Activated T-cell treated with anti-CD3 and anti-CD28 coated beads, Interleukin-2, amount 50 U/mL, for 72 hours (primary cell): Measurements from ENCODE around the gene NRF1. TPM values are rescaled to one million over a fixed set of nuclear protein-coding genes. Genes with fewer than 3 reads are reported as not detected.
"Not testable (repeated sequence)": the region's sequence is repeated elsewhere in the genome, so short reads cannot be mapped to it uniquely, and the experiment has no call there.

ENCODE experiments used
- ATAC-seq, 2 donors: fragments of 150-1000 bp; cut with Tn5 transposase; replicated peaks in 1 of 2; 2 replicates each; pipeline ENCODE4 v1.10.0; 2021; ENCODE audit warnings: moderate library complexity in 2 of 2, mild to moderate bottlenecking in 1 of 2
- DNase-seq, 2 donors: peaks; one replicate each; pipeline ENCODE4 v3.0.0; 2021 to 2022; ENCODE audit warnings: mixed read lengths in 1 of 2
- H3K27ac Mint-ChIP-seq: one replicate; pipeline ENCODE4 v1.8.0; 2022; ENCODE audit warnings: mild to moderate bottlenecking, moderate library complexity, mixed read lengths
- H3K27me3 Mint-ChIP-seq: one replicate; pipeline ENCODE4 v1.8.0; 2022; ENCODE audit warnings: low read depth, mixed read lengths
- H3K36me3 Mint-ChIP-seq, 2 donors: one replicate each; pipeline ENCODE4 v1.8.0; 2022; ENCODE audit warnings: mixed read lengths in 2 of 2, mild to moderate bottlenecking in 1 of 2; ENCODE audit not compliant: insufficient read depth in 2 of 2
- H3K4me1 Mint-ChIP-seq: one replicate; pipeline ENCODE4 v1.8.0; 2022; ENCODE audit warnings: low read depth, mixed read lengths
- H3K4me3 Mint-ChIP-seq, 2 donors: one replicate each; pipeline ENCODE4 v1.8.0; 2022; ENCODE audit warnings: mild to moderate bottlenecking in 2 of 2, mixed read lengths in 2 of 2, moderate library complexity in 2 of 2
- H3K9me3 Mint-ChIP-seq, 2 donors: one replicate each; pipeline ENCODE4 v1.8.0; 2022; ENCODE audit warnings: mixed read lengths in 2 of 2
- total RNA-seq, 2 donors: library from RNA; stranded (reverse); gene quantifications; one replicate each; pipeline ENCODE4 v1.2.3, GENCODE V29; 2022

Gene NRF1
- total RNA-seq, 2 donors from 2014 or later: 22.1 to 25.1 TPM

DNA sequence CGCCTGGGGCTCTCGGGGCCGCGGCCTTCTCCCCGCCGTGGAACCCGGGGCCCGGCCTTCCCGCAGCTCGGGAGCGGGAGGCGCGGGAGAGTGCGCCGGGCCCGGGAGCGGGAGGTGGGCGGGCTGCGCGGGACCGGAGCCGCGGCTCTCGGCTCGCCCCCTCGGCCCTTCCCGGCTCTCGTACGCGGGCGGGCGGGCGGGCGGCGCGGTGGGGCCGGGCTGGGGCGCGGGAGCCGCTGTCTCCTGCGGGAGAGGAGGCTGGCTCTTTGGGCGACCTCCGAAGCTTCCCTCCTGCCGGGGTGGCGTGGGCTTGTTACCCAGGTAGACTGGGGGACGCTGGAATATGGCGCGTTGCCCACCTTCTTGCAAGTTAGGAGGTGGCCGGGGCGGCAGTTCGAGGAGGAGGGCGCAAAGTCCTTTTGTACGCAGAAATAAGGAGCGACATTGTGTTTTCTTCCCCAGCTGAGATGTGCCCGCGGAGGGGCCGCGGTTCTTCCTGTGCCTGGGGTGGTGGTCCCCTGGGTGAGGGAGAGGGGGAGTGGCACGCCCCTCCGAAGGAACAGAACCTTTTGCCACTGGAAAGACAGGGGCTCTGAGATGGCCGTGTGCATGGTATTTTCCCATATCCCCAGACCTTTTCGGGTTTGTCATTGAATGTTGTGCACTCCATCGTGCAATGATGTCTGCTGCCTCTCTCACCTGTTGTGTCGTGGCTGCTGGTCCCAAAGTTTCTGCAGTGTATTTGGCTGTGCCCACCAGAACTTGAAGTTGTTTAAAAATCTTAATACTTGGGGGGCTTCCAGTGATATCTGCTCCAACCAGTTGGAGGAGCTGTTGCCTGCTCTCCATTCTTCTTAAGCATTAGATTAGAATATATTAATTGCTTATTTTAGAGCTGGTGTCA lies 844 bp downstream of the NRF1 start:
- H3K36me3 Mint-ChIP-seq: peaks cover 8% of the 10 kb centered on the region in 2 donors
- no peaks in the 10 kb centered on the region for H3K27me3 Mint-ChIP-seq
- ATAC-seq: peak; percentile 18 to 25
- no peaks in the 10 kb centered on the region for H3K9me3 Mint-ChIP-seq
- DNase-seq: peak; percentile 35 to 43
- peak overlapping the region; percentile 95 for H3K27ac Mint-ChIP-seq
- H3K4me3 Mint-ChIP-seq: peak overlapping the region; percentile 87 to 97
- H3K4me1 Mint-ChIP-seq: peaks cover 72% of the 10 kb centered on the region

DNA sequence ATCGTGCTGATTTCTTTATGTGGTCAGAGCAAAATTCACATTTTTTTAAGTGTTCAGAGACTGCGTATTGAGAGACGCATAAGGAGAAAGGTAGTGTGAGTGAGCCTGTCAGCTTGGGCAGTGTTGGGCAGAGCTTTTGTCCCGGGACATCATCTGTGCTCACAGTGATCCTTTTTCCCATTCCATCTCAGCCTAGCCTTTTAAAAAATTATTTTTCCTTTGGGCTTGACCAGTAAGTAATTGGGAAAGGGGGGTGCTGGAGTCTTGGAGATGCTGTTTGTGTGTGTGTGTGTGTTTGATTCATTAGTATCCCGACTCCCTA lies 1.5 kb downstream of the NRF1 start:
- no peaks in the 10 kb centered on the region for H3K27me3 Mint-ChIP-seq
- no peak for ATAC-seq
- H3K36me3 Mint-ChIP-seq: peaks cover 8 to 9% of the 10 kb centered on the region in 2 donors
- peak overlapping the region; percentile 87 to 97 for H3K4me3 Mint-ChIP-seq
- peaks cover 72% of the 10 kb centered on the region for H3K4me1 Mint-ChIP-seq
- peak overlapping the region; percentile 95 for H3K27ac Mint-ChIP-seq
- DNase-seq: no peak
- H3K9me3 Mint-ChIP-seq: no peaks in the 10 kb centered on the region

DNA sequence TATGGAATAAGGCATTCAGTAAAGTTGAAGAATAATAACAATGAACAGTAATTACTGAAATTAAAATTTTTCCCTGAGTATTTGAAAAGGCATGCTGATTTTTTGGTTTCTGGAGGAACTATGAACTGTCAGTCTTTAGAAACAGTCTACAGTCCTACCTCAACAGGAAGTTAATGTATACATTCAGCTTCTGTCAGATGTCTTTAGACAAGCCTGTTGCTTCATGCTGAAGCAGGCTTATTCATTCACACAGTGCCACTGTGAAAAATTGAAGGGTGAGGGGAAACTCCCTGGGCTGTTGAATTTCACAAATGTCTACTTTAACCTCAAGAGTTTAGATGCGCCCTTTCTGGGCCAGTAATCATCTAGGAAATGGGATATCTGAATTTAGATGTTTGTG lies 3.5 kb downstream of the NRF1 start:
- peaks cover 68% of the 10 kb centered on the region for H3K4me1 Mint-ChIP-seq
- DNase-seq: peak; percentile 36 to 47
- ATAC-seq: peak; percentile 39 to 50
- H3K27ac Mint-ChIP-seq: peak overlapping the region; percentile 36
- H3K9me3 Mint-ChIP-seq: no peaks in the 10 kb centered on the region
- peaks cover 7 to 8% of the 10 kb centered on the region in 2 donors for H3K36me3 Mint-ChIP-seq
- peak overlapping the region; percentile 20 to 57 for H3K4me3 Mint-ChIP-seq
- no peaks in the 10 kb centered on the region for H3K27me3 Mint-ChIP-seq

DNA sequence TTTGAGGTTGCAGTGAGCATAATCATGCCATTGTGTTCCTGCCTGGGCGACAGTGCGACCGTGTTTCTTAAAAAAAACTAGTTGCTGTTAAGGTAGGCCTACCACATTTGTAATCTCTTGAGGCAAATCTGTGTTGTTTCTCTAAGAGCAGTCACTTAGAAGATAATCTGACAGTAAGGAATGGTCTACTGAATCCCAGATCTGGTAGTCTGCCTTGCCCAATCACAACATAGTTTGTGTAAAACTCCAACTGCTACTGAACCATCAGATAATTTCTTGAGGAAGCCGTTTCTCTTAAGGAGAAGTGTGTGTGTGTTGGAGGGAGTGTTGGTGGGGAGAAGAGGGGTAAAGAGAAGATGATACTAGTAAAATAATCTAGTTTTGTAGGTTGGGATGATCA lies 5.0 kb downstream of the NRF1 start:
- no peaks in the 10 kb centered on the region for H3K27me3 Mint-ChIP-seq
- peaks cover 5 to 8% of the 10 kb centered on the region in 2 donors for H3K36me3 Mint-ChIP-seq
- peak overlapping the region; percentile 0 to 58 for H3K4me3 Mint-ChIP-seq
- no peak for ATAC-seq
- peaks cover 71% of the 10 kb centered on the region for H3K4me1 Mint-ChIP-seq
- peak overlapping the region; percentile 56 for H3K27ac Mint-ChIP-seq
- H3K9me3 Mint-ChIP-seq: no peaks in the 10 kb centered on the region
- DNase-seq: no peak

DNA sequence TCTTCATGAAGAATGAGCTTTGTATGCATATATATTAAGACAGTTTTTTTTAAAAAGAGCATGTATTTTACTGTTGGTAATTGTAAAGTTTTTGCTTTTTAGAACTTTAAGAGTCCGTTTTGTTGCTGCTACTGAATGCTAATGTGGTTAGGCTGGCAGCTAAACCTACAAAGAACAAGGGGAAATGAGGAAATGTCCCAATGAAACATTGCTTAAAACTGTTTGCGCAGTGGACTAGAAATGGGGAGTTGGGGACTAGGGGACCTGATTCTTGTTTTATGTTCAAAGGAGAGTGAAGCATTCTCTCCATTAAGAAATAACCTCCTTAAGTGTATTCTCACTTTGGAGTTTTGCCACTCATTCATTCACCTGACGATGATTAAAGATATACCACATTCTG lies 5.7 kb downstream of the NRF1 start:
- H3K36me3 Mint-ChIP-seq: peaks cover 5 to 8% of the 10 kb centered on the region in 2 donors
- ATAC-seq: no peak
- peaks cover 71% of the 10 kb centered on the region for H3K4me1 Mint-ChIP-seq
- no peaks in the 10 kb centered on the region for H3K9me3 Mint-ChIP-seq
- DNase-seq: no peak
- no peak overlapping the region for H3K27ac Mint-ChIP-seq
- H3K4me3 Mint-ChIP-seq: peak overlapping the region in 1 of 2 donors; percentile 42
- no peaks in the 10 kb centered on the region for H3K27me3 Mint-ChIP-seq

DNA sequence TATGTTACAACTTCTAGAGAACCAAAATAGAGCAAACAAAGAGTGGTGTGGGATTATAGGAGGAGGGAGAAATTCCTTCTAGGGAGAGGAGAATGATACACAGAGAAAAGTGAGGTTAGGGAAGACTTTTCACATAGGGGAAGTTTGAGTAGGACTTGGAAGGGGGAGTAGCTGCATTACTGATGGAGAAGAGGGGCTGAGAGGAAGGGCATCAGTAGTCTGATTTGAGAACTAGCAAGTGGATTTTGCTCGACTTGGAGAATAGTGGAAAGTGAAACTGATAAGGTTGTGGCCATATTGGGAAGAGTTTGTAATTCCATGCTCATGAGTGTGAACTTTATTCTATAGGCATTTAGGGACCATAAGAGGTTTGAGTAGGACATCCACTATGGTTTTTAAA lies 6.1 kb downstream of the NRF1 start:
- no peak for ATAC-seq
- peaks cover 3 to 8% of the 10 kb centered on the region in 2 donors for H3K36me3 Mint-ChIP-seq
- peak overlapping the region in 1 of 2 donors; percentile 42 for H3K4me3 Mint-ChIP-seq
- H3K4me1 Mint-ChIP-seq: peaks cover 70% of the 10 kb centered on the region
- H3K9me3 Mint-ChIP-seq: no peaks in the 10 kb centered on the region
- DNase-seq: no peak
- peak overlapping the region; percentile 53 for H3K27ac Mint-ChIP-seq
- H3K27me3 Mint-ChIP-seq: no peaks in the 10 kb centered on the region

DNA sequence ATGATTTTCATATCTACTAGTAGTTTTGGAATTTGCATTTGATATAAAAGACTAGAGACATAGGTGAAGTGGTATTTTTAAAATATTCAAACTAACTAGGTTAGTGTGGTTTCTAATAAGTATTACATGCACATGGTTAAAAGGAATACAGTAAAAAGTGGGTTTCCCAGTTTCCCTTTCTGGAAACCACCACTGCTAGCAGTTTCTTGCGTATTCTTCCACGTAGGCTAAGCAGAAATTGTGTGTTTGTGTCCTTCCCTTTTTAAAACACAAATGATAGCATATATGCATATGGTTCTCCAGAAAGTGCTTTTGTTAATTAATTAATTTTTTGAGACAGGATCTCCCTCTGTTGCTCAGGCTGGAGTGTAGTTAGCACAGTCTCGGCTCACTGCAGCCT lies 15.4 kb downstream of the NRF1 start:
- no peak overlapping the region for H3K4me3 Mint-ChIP-seq
- no peak for DNase-seq
- peaks cover 32% of the 10 kb centered on the region for H3K4me1 Mint-ChIP-seq
- no peaks in the 10 kb centered on the region for H3K27me3 Mint-ChIP-seq
- ATAC-seq: no peak
- H3K9me3 Mint-ChIP-seq: no peaks in the 10 kb centered on the region
- no peaks in the 10 kb centered on the region for H3K36me3 Mint-ChIP-seq
- no peak overlapping the region for H3K27ac Mint-ChIP-seq

DNA sequence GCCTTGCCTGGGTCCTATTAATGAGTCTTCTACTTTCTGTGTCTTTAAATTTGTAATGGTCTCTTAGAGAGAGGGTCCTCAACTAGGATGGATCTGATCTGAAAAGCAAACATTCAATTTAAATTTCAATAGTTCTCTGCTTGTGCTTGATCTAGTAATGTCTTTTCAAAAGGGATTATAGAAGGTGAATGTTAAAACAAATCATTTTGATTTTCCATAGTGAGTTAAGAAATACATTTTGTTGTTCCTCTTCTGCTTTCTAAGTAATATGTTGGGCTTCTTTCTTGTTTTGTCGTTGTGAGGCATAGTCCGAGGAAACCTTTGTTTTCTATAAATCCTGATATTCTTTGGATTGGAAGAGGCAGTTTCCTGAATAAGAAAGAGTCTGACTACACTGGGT lies 18.8 kb downstream of the NRF1 start:
- Mint-ChIP-seq H3K36me3 (peaks cover 0 to 1% of the 10 kb centered on the region in 2 donors), H3K9me3 (no peaks in the 10 kb centered on the region), H3K4me1 (peaks cover 25% of the 10 kb centered on the region), H3K4me3 (no peak overlapping the region), H3K27me3 (no peaks in the 10 kb centered on the region), H3K27ac (peak overlapping the region; percentile 54)
- DNase-seq (no peak), ATAC-seq (no peak)

DNA sequence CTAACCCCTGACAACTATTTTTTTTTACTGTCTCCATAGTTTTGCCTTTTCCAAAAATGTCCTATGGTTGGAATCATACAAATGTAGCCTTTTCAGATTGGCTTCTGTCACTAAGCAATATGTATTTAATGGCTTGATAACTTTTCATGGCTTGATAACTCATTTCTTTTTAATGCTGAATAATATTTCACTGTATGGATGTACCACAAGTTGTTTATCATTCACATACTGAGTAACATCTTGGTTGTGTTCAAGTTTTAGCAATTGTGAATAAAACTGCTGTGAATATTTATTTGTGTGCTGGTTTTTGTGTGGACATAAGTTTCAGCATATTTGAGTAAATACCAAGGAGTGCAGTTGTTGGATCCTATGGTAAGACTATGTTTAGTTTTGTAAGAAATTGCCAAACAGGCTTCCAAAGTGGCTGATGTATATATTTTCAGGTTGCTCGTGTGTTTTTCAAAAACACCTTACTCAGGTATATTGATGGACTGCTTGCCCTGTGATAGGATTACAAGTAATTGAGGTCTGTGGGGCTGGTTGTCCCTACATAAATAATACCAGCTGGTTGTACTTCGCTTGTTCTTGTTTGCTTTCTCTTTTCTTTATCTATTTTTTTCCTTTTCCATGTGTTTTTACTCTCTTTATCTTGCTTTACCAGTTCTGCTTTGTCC lies 23.0 kb downstream of the NRF1 start:
- Mint-ChIP-seq H3K9me3 (no peaks in the 10 kb centered on the region), H3K4me1 (peaks cover 40% of the 10 kb centered on the region), H3K27ac (peak overlapping the region; percentile 85), H3K36me3 (peaks cover 0 to 1% of the 10 kb centered on the region in 2 donors), H3K27me3 (no peaks in the 10 kb centered on the region), H3K4me3 (no peak overlapping the region)
- no peak for ATAC-seq
- DNase-seq: no peak

DNA sequence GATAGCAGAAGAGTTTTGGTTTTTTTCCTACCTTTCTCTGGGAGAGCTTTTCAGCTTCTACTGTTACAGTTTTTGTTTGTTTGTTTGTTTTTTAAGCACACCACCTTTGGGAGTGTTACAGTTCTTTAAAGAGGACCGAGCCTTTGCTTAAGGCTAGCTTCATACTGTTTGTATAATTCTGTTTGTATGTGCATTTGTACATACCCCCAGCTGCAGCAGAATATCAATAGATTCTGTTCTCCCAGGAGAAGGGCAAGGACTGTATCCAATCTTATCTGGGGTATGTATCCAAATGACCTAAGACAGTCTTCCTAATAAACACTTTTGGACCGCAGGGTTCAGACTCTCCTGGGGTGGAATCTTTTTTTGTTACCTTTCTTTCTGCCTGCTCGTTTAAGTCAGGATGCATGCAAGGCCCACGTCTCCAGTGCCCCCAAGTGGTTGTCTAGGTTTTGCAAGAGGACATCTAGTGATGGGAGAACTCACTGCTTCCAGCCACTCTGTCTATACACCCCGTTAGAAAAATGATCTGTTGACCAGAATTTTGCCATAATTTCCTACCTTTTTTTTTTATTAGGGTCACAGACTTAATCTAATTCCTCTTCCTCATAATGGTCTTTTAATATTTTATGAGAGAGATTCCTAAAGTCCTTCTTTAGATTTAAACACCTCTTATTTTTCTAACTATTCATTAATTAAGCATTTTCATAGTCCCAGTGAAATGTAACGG lies 23.9 kb downstream of the NRF1 start:
- Mint-ChIP-seq H3K27me3 (no peaks in the 10 kb centered on the region), H3K4me1 (peaks cover 40% of the 10 kb centered on the region), H3K4me3 (no peak overlapping the region), H3K27ac (peak overlapping the region; percentile 74), H3K9me3 (no peaks in the 10 kb centered on the region), H3K36me3 (peaks cover 0 to 1% of the 10 kb centered on the region in 2 donors)
- DNase-seq (peak; percentile 70 to 77), ATAC-seq (peak; percentile 89 to 94)

DNA sequence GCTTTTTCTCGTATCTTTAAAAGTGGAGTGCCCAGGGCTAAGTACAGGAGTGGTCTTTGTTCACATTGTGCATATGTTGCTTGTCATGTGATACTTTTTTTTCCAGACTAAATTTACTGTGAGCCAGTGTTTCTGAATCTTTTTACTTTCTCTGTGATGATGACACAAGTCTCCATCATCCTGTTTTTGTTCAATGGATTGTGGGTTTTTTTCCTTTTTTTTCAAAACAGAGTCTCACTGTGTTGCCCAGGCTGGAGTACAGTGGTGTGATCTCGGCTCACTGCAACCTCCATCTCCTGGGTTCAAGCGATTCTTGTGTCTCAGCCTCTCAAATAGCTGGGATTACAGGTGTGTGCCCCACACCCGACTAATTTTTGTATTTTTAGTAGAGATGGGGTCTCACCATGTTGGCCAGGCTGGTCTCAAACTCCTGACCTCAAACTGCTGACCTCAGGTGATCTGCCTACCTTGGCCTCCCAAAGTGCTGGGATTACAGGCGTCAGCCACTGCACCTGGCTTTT lies 24.6 kb downstream of the NRF1 start:
- ATAC-seq, H3K36me3 Mint-ChIP-seq, H3K4me3 Mint-ChIP-seq, H3K27me3 Mint-ChIP-seq, H3K9me3 Mint-ChIP-seq, DNase-seq: not testable (repeated sequence)
- peaks cover 40% of the 10 kb centered on the region for H3K4me1 Mint-ChIP-seq
- peak overlapping the region; percentile 42 for H3K27ac Mint-ChIP-seq

DNA sequence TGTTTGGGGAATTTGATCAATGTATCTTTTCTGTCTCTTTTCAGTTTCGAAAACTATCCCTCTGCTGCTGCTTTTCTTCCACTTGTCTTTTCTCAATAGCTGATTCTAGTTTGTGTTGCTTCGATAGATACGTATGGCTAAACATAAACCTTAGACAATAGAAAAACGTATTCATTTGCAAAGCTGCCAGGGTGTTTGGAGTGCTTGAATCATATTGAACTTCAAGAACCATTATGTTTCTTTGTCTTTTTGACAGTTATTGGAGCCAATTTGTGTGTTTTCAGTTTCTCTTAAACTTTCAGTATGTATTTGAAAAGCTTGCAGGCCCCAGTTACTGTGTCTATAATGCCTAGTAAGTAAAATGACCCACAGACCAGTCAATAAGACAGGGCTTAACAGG lies 25.1 kb downstream of the NRF1 start:
- ATAC-seq (no peak), DNase-seq (no peak)
- no peaks in the 10 kb centered on the region for H3K27me3 Mint-ChIP-seq
- H3K4me3 Mint-ChIP-seq: no peak overlapping the region
- no peaks in the 10 kb centered on the region for H3K9me3 Mint-ChIP-seq
- H3K27ac Mint-ChIP-seq: no peak overlapping the region
- H3K4me1 Mint-ChIP-seq: peaks cover 40% of the 10 kb centered on the region
- H3K36me3 Mint-ChIP-seq: peaks cover 0 to 1% of the 10 kb centered on the region in 2 donors

DNA sequence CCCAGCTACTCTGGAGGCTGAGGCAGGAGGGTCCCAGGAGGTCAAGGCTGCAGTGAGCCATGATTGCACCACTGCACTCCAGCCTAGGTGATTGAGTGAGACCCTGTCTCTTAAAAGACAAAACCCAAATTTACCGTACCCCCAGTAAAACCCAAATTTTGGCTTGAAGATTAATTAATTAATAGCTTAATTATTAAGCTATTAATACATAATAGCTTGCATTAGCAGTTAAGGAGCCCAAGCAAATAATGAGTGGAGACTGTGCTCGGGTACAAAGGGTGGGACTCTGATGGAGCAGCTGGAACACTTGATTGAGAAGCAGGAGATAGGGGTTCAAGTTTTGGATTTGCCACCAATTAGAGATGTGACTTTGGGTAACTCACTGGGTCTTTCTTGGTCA lies 28.9 kb downstream of the NRF1 start:
- peaks cover 32% of the 10 kb centered on the region for H3K4me1 Mint-ChIP-seq
- H3K9me3 Mint-ChIP-seq: no peaks in the 10 kb centered on the region
- ATAC-seq (no peak), DNase-seq (no peak)
- H3K4me3 Mint-ChIP-seq: no peak overlapping the region
- no peaks in the 10 kb centered on the region for H3K36me3 Mint-ChIP-seq
- H3K27ac Mint-ChIP-seq: no peak overlapping the region
- H3K27me3 Mint-ChIP-seq: no peaks in the 10 kb centered on the region
